GM19351 (cell line): Measurements from ENCODE around the gene GPR87.

ENCODE experiments used
- ATAC-seq: cut with Tn5 transposase; IDR thresholded peaks from one replicate; pipeline ENCODE4 v1.9.1; 2021; ENCODE audit warnings: mild to moderate bottlenecking, moderate library complexity; ENCODE audit not compliant: unreplicated experiment

GPR87 gene

DNA sequence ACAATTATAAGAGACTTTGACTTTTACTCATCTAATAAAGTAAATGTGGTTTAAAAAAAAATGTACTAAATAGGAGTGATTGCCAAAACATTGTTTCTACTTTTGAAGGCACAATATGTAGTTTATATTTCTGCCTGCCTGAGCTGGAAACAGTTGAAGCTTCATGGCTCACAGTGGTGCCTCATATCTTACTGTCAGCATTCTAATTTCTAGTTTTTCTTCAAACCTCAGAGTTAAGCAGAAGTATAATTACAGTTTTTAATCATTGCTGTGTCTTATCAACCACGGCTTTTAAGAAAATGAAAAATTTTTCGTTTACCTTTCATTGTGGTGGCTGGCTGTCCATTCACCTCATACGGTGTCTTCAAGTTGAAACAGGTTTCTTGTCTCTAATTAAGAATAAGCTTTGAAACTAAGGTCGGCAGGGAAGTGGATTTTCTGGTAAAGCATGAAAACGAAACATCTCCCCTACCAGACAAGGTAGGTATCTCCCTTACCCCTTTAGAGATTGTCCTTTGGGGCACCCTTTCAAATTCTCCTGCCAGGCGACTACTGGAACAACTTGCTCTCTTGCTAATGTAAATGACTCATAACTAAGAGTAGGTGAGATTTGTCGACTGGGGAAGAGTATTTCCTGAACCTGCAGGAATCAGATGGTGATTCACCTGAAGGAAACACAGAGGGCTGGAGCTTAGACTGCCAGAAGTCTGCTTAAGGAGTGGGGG, at the start of gene GPR87:
TSS of gene GPR87 (minus strand) at position 554 of the 725 bp plus-strand sequence. CDS start 16,720 bp downstream, outside the sequence.
- no peak for ATAC-seq

DNA sequence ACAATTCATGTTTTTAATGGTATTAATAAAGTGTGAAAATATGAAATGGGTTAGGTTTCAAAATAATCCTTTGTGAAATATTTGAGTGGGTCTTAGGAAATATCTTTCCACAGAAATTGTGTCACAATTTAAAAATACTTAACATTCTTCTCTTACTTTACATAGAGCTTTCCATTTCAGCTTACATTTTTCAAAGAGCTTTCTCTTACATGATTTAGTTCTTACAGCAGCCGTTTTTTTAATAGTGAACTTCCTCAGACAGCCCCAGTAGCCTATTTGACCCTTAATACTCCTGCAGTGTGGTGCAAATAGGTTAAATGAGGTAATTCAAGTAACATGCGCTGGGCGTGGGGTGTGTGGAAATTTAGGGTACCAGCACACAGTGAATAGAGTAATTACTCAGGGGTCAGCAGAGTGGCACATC, 46.1 kb upstream of the GPR87 start:
- ATAC-seq, result no peak

DNA sequence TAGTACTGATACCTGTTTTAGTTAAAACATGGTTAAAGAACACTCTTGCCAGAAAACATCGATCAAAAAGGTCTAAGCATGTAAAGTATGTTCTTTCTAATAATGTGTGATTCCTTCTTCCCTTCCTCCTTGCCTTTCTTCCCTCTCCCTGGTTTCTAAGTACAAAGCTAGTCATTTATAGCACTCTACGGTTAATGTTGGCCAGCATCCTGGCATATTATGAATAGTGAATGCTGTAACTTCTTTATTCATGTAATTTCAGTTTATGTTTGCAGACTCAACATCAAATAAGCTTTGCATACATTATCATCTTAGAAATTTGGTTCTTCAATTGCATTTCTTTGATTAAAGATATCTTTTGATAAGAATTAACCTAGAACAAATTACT, 40.8 kb upstream of the GPR87 start:
- ATAC-seq, result no peak

DNA sequence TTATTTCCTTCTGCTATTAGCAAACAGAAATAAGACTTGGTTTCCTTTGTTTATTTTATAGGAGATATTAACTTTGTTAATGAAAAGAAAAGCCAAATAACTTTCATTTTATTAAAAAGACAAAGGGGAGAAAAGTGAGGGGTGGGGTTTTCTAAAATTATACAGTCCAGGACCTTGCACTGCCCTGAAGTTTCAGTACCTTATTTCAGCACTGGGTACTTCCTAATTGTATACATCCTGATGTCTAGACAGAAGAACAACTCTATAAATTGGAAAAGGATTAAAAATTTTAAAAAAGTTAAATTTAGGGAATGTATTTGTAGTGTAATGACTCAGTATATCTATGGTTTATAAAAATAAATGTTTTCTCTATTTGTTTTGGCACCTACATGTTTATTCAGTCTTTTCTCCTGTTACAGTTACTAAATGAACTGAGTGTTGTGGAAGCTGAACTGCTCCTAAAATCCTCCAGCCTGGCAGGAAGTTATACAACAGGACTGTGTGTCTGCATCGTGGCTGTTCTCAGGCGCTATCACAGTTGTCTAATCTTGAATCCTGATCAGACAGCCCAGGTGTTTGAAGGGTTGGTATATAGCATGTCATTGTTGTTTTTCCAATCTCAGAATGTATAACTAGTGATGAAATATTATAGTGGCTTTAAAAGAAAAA, 40.3 kb upstream of the GPR87 start:
- ATAC-seq, result no peak

- peak; percentile 16 for ATAC-seq
Measured at GRCh38 chr3:151351648-151352047, 35.0 kb upstream of the GPR87 start.

DNA sequence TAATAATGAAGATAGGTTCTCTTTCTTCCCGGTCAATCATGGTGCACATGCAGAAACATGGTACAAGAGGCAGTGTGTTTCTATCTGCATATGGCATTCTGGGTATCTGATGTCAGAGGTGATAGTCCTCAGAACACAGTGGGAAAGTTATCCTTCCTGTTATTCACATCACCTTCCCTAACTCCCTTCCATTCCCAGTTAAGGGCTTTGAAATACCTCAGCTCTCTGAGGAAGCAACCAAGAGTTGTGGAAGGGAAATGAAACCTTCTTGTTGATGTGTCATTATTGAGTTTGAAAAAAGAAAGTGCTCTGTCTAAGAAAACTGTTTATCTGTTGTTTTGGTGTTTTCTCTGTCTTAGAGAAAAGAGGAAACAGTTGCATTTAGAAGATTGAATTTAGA, 34.6 kb upstream of the GPR87 start:
- ATAC-seq, result peak; percentile 91

DNA sequence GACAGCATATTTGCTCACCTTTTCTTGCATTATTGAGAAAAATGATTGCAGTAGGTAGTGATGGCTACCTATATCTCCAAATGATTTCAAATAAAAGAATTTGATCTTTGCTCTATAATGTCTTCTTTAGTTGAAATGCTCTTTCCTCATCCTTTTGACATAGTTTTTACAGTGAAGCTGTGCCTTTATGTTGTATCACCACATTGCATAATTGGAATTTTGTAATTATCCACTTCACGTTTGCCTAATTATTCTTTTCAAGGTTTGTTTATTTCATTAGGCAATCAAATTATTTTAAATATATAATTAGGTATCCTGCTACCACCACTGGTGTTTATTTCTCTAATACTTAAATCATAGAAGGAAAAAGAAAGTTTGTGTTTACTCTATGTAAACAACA, 34.0 kb upstream of the GPR87 start:
- no peak for ATAC-seq

- no peak for ATAC-seq
Measured at GRCh38 chr3:151347432-151347831, 30.8 kb upstream of the GPR87 start.

GRCh38 chr3:151346292-151346691, 29.7 kb upstream of the GPR87 start:
- ATAC-seq, result no peak

DNA sequence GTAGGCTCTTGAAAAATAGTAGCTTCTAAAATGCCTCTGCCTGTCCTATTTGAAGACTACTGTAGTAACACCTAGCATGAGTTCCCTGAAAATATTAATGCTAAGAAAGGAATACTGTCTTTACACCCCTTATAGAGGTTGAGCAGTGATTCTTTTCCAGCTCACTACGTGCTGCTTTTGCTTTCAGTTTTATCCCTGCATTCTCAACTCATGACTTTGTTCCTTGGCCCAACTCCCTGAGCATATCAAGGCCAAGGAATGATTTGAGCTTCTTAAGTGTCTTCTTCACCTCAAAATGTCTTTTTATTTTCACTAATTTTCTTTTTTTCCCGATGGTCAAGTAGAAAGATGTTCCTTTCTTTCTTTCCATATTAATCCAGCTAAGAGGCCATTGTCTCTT, 29.2 kb upstream of the GPR87 start:
- ATAC-seq, result no peak

DNA sequence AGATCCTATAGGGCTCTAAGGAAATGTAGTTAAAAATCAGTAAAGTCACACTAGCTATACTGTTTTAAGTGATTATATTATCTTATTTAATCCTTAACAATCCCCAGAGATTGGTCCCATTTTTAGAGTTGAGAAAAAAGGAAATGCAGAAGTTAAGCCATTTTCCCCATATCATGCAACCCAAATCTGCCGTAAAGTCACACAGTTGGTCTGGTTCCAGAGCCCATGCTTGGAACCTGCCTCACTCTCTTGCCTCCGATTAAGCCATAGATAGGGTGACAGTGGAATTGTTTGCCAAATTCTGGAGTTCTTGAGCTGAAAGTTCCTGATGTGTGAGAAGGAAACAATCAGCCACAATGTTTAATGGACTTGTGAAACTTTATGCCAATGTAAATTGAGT, 15.1 kb upstream of the GPR87 start:
- no peak for ATAC-seq

DNA sequence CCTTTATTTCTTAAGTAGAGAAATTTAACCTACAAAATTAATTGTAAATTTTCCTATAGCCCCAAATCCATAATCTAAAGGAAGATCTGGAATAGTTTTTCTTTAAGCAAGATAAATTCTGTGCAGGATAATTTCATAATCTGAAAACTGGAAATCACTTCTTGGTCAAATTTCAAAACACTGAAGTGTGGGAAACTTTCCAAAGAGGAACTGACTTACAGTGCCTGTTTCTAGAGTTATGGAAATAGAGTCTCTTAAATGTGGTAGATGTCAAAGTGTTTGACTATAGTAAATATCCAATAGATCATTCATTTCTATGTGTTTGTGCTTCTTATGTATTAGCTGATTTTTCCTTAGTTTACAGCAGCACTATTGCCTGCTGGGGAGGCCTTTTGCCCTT, 14.3 kb upstream of the GPR87 start:
- ATAC-seq, result no peak

- no peak for ATAC-seq
Measured at GRCh38 chr3:151330379-151330778, 13.8 kb upstream of the GPR87 start.

GRCh38 chr3:151329363-151329762, 12.7 kb upstream of the GPR87 start, which contains the start of gene P2RY13:
TSS of gene P2RY13 (minus strand) at chr3:151329549. CDS start at chr3:151329528, 21 bp downstream.
- ATAC-seq, result no peak

- ATAC-seq, result peak; percentile 50
Measured at GRCh38 chr3:151328298-151328995, 11.8 kb upstream of the GPR87 start.

- ATAC-seq, result peak; percentile 51
Measured at GRCh38 chr3:151327571-151328198, 11.1 kb upstream of the GPR87 start.

- no peak for ATAC-seq
Measured at GRCh38 chr3:151322511-151322910, 5.9 kb upstream of the GPR87 start.

- no peak for ATAC-seq
Measured at GRCh38 chr3:151321526-151321925, 4.9 kb upstream of the GPR87 start.

- no peak for ATAC-seq
Measured at GRCh38 chr3:151320131-151320530, 3.5 kb upstream of the GPR87 start.

DNA sequence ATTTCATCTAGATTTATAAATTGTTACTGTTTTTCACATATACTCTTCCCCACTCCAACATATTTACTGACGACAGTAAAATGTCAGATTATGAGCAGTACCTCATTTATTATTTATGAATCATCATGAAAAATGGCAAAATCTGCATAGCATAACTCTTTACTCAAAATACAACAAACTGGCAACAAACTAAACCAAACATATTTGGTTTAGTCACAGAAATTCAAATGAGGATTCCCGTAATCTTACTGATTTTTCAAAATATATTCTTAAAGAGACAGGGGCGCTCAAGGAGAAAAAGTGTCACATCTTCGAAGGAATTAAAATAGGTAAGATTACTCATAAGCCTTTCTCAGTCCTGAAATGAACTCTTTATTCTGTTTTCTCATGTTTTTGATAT, 3.0 kb upstream of the GPR87 start:
- no peak for ATAC-seq

GRCh38 chr3:151318991-151319390, 2.4 kb upstream of the GPR87 start:
- ATAC-seq, result no peak
